NAMALWA (cell line): ENCODE data around the gene KCNMA1.
"Not testable (repeated sequence)": the region's sequence is repeated elsewhere in the genome, so short reads cannot be mapped to it uniquely, and the experiment has no call there.

Experiments
- DNase-seq: peaks from one replicate; pipeline ENCODE4 v3.0.0-alpha.2; 2015; ENCODE audit warnings: low spot score

KCNMA1 gene

DNA sequence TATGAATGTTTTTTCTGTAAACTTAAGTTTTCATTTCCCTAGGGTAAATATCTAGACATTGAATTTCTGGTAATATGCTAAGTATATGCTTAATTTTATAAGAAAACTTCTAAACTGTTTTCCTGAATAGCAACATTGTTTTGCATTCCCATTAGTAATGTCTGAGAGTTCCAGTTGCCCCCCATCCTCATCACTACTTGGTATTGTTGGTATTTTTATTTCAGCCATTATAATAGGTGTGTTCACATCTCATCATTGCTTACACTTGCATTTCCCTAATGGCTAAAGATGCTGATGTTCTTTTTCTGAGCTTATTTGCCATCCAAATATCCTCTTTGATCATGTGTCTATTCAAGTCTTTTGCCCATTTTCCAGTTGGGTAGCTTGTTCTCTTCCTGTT, 269.6 kb downstream of the KCNMA1 start:
- DNase-seq: no peak

DNA sequence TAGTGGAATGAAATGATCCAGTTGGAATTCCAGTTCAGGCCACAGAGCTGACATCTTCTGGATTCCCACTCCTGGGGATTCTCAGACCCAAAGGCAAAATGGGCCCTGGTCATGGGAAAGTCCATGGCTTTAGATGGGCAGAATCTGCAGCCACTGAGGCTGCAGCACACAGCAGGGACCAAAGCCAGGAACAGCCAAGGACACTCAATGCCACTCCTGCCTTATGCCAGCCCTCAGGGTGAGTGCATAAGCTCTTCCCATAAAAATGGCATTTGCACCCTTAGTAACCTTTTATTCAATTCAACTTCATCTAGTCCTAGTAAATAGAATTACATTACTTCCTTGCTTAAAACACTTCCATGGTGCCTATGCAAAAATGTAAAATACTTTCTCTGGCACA, 274.4 kb downstream of the KCNMA1 start:
- no peak for DNase-seq

GRCh38 chr10:77361831-77362230, 275.8 kb downstream of the KCNMA1 start:
- no peak for DNase-seq

- DNase-seq: no peak
These were observed 276.2 kb downstream of the KCNMA1 start for GRCh38 chr10:77361426-77361825.

GRCh38 chr10:77360835-77361234, 276.8 kb downstream of the KCNMA1 start:
- DNase-seq: no peak

DNA sequence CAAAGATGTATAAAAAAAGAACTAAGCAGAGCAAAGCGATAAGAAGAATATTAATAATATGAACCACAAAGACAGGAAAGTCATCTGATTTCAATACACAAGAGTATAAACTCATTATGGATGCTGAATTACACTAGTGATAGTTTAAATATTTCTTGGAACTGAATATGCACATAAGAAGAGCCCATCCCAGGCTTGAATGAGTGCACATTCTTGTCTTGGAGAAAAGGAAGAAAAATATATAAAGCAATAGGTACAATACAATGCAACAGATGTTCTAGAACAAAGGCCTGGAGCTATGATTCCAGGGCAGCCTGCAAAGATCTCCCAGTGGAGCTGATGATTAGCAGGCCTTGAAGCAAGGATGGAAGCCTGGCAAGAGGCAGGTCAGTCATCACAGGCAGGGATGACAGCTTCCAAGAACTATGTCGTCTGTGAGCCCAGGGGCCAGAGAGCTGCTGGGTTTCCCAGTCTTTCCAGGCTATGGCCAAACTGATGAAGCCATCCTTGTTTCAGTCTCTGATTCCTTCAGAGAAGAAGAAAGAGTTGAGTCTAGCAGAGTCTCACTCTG, 277.6 kb downstream of the KCNMA1 start:
- DNase-seq: no peak

DNA sequence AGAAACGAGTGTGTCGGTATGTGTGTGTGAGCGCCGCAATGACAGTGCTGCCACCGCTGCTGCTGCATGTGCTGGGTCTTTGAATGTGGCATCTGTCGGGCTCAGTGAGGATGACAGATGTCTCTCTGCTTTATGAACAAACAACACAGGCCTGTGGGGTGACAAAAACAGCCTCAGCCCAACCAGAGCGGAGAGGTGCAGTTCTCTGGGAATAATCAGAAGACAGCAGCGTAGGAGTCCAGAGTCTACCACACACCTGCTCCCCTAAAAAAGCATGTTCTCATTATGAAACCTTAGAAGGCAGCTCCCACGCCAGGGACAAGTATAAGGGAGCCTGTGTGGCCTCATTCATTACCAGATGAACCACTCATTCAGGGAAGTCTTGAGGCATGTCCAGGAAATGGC, 278.3 kb downstream of the KCNMA1 start:
- DNase-seq: no peak

- no peak for DNase-seq
These were observed 279.0 kb downstream of the KCNMA1 start for GRCh38 chr10:77358656-77359055.

DNA sequence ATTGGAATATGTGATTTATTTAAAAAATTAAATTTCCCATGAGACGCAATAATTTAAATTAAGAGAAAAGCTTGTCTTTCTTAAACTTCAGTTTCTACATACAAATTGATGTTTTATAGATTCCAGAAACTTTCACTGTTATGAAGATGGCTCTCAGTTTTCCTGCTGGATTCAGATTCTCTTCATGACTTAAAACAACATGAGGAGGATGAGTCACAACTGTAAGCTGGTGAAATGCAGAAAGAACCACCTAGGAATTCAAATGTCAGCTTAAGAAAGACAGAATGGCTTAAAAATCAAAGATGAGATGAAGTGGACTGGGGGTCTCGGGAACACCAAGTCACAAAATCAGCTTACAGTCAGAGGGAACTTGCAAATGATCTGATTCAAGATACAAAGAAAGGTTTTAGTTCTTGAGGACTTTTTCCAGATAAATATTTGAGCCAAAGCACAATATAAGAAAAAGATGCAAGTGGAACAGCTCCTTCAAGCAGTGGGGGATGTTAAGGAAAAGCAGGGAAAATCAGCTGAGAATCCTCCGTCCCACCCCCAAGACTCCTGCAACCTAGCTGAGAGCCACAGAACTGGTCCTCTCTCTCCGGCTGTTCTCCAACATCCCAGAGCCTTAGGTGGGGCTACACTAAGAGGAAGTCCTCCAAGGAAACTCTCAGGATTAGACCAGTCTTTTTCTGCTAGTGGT, 279.8 kb downstream of the KCNMA1 start:
- no peak for DNase-seq

DNA sequence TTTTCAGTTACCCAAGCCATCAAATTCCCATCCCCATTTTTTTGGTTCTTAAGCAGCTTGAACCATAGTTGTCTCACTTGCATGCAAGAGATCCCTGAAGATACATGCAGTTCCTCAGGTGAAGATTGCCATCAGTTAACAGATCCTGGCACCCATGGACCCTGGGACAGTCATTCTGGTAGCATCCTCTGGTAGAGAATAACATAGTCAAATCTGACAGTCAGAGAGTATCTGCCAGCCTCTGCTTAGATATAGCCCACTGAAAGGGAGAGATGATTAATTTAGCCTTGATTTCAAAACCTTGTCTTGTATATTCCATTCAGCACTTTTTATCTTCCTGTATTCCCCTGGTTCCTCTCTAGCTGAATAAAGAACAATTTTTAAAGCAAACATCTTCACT, 280.4 kb downstream of the KCNMA1 start:
- DNase-seq: no peak

- no peak for DNase-seq
These were observed 281.8 kb downstream of the KCNMA1 start for GRCh38 chr10:77355844-77356243.

- DNase-seq: no peak
These were observed 286.2 kb downstream of the KCNMA1 start for GRCh38 chr10:77351386-77351785.

DNA sequence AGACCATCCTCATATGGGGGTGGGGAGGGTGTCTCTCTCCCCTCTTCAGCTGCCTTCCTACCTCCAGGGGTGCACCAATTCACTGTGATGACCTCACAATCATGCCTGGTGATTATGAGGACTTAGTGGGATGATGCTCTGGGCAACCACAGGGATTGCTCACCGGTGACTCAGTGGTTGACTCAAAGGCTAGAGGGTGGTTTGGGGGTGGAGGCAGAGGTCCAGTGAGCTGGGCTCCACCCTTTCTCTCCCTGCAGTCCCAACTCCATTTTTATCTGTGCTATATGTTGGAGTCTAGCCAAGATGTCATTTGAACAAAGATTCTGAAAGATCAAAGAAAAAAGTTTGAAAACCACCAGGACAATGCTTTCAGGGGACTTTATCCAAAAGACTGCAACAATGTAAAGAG, 286.9 kb downstream of the KCNMA1 start:
- DNase-seq: no peak

DNA sequence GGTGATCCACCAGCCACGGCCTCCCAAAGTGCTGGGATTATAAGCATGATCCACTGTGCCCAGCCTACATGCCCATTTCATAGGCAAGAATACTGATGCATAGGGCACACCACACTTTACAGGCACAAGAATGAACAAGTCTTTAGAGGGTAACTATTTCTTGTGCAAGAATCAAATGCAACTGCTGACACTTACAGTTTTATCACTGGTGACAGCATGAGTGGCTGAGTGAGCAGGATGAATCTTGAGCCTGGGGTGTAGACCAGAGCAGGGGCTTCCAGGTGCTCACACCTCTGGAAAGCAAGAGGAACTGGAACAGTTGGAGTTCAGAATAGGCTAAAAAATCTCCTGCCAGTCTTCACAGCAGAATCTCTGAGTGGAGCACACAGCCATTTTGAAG, 287.5 kb downstream of the KCNMA1 start:
- DNase-seq: no peak

DNA sequence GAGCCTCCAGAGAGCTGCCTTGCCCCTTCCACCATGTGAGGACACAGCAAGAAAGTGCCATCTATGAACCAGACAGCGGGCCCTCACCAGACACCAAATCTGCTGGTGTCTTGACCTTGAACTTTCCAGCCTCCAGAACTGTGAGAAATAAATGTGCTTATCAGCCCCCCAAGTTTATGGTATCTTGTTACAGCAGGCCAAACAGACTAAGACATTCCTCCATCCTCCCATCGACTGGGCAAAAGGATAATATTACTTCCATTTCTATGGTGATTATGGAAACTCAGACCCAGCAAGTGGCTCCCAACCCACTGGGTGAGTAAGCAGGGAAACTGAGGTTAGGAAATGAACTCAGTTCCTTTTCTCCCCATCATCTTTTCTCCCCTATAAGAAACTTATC, 288.4 kb downstream of the KCNMA1 start:
- DNase-seq: no peak

DNA sequence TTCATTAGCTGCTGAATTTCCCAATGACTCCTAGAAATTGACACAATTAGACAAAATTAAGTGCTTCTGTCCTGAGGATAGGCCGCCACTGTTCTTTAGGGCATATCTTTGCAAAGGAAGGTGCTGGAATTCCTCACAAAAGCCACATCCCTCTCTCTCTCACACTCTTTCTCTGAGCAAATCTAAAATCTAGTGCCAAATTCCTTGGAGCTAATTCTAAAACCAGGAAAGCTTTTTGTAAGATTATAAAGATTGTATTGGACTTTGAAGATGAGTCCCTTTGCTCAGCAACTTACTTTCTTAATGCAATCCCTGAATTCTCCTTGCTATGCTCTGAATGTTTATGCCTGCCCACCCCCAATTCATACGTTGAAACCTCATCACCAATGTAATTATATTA, 288.9 kb downstream of the KCNMA1 start:
- no peak for DNase-seq

DNA sequence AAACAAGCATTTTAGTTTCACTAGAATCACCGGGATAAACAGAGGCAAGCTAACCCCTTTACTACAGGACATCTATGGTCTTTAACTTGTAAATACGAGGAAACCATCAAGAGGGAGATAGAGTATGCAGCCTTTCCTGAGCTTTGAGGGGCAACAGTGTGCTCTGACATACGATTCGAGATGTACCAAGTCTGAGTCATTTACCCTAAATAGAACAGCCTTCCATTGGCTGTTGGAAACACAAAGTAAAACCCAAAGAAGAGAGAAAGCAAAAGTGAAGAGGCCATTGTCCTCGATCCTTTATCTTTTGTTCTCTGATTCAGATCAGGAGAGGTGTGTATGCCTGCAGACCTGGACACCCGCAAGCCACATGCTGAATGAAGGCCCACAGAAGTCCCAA, 289.5 kb downstream of the KCNMA1 start:
- DNase-seq: no peak

DNA sequence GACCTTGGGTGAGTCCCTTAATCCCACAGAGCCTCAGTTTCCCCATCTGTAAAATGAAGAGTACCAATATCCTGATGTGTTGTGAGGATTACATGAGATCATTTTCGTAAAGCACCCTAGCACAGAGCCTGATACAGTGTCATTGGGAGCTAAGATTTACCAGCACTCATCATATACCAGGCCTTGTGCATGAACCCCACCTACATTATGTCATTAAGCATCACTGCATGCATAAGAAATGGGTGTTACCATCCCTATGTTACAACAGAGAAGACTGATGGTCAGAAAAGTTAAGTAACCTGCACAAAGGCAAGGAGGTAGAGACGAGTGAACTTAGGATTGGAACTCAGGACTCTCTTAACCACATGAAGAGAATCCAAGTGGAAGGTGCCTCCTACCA, 290.6 kb downstream of the KCNMA1 start:
- DNase-seq: no peak

GRCh38 chr10:77341055-77341454, 296.6 kb downstream of the KCNMA1 start:
- no peak for DNase-seq

DNA sequence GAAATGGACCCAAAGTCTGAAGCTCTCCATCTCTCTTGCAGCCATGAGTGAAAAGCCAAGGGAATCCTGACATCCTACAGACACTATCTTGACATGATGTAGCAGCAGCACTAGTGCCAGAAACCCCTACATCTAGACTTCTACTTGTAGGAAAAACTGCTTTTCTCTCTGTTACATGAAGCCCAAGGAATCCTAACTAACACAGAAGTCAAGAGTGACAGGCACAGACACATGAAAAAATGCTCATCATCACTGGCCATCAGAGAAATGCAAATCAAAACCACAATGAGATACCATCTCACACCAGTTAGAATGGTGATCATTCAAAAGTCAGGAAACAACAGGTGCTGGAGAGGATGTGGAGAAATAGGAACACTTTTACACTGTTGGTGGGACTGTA, 297.7 kb downstream of the KCNMA1 start:
- DNase-seq: not testable (repeated sequence)

DNA sequence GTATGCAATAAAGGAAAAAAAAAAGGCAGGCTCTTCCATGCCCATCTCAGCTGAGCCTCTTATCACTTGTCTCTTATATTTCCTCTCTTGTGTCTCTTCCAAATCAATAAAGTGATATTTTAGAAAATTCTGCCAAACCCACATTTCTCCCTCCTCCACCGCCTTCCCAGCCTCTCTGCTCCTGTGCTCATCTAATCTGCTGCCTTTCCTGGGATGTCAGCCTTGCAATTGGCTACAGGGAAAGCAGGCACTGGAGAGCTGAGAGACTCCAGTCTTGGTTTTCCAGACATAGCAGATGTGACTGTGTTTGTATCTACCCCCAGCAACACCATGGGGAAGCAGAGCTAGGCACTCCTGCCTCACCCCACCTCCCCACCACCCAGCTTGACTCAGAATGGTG, 298.4 kb downstream of the KCNMA1 start:
- DNase-seq: no peak

DNA sequence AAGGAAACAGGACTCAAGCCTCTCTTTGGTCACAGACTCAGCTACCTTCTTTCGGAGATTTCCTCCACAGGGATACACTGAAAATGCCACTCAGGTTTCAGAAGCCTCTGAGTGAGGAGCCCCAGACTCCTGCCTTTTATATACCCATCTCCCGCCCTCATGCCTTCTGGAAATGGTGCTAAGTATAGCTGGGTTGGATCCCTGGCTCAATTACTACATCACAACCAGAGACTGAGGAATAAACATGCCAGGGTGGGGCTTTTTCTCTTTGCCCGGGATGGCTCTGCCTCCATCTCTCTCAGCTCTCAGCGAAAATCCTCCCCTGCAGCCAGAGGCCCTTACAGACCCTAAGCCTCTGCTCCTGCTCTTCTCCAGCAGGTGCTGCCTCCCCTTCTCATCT, 299.5 kb downstream of the KCNMA1 start:
- no peak for DNase-seq

- DNase-seq: no peak
These were observed 303.1 kb downstream of the KCNMA1 start for GRCh38 chr10:77334501-77334900.

DNA sequence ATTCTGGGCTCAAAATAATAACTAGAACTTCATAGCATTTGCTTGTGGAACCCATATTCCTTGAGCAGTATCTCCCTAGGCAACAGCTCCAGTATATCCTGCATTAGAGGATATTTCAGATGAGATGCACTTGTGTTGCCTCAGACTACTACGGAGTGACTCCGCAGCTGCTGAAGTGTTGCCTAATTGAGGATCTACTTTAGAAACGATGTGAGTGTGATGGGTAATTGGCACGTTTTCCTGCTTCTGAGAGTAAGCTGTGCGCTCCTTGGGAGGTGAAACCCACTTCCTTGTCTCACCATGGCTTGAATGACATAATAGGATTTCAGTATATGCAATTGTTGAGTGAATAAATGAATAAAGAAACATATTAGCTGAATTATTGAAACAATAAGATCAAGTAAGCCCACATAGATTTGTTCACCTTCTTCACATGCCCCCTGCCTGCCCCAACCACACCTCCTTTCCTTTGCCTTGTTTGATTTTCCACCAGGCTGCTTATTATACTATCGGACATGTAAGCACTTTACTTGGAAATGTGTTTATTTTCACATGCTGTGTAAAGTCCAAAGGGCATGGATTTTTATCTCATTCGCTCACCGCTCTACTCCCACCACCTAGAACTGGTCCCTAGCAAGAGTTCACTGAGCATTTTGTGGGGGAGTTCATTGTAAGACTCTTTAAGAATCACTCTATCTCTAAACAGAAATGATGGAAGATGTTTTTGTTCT, 303.8 kb downstream of the KCNMA1 start:
- DNase-seq: no peak
